ENCODE measurements around the gene SREBF2.
"Not testable (repeated sequence)": the region's sequence is repeated elsewhere in the genome, so short reads cannot be mapped to it uniquely, and the experiment has no call there.

Gene SREBF2

GRCh38 chr22:41821471-41822316 lies 11.2 kb upstream of the SREBF2 start:
- no peak for DNase-seq

- DNase-seq: peak; percentile 36
Measured at GRCh38 chr22:41822317-41823057, 10.4 kb upstream of the SREBF2 start.

GRCh38 chr22:41823797-41824196 lies 9.1 kb upstream of the SREBF2 start:
- no peak for DNase-seq

GRCh38 chr22:41825376-41825775 lies 7.5 kb upstream of the SREBF2 start:
- no peak for DNase-seq

GRCh38 chr22:41826021-41826420 lies 6.9 kb upstream of the SREBF2 start:
- no peak for DNase-seq

GRCh38 chr22:41826430-41827383 lies 6.2 kb upstream of the SREBF2 start:
- DNase-seq: no peak

- no peak for DNase-seq
Measured at GRCh38 chr22:41827671-41828070, 5.2 kb upstream of the SREBF2 start.

- peak; percentile 62 for DNase-seq
Measured at GRCh38 chr22:41828516-41828915, 4.4 kb upstream of the SREBF2 start.

GRCh38 chr22:41830174-41830573 lies 2.7 kb upstream of the SREBF2 start:
- DNase-seq: no peak

- no peak for DNase-seq
Measured at GRCh38 chr22:41831383-41831782, 1.5 kb upstream of the SREBF2 start.

- DNase-seq: no peak
Measured at GRCh38 chr22:41831828-41832552, 915 bp upstream of the SREBF2 start.

- DNase-seq: no peak
Measured at GRCh38 chr22:41833369-41834004, 582 bp downstream of the SREBF2 start.

- DNase-seq: no peak
Measured at GRCh38 chr22:41834005-41834944, 1.4 kb downstream of the SREBF2 start.

GRCh38 chr22:41835462-41835861 lies 2.6 kb downstream of the SREBF2 start:
- DNase-seq: not testable (repeated sequence)

GRCh38 chr22:41836551-41836950 lies 3.6 kb downstream of the SREBF2 start:
- no peak for DNase-seq

- no peak for DNase-seq
Measured at GRCh38 chr22:41838842-41839618, 6.1 kb downstream of the SREBF2 start.

- no peak for DNase-seq
Measured at GRCh38 chr22:41840216-41840615, 7.3 kb downstream of the SREBF2 start.

GRCh38 chr22:41841085-41841712 lies 8.3 kb downstream of the SREBF2 start:
- DNase-seq: no peak
